Trophoblast cell (in vitro differentiated cells and primary cell): ENCODE data around the gene HLA-E.

Source experiments
- DNase-seq, 2 donors: peaks; one replicate each; pipeline ENCODE4 v3.0.0-alpha.2; 2016
- H2AFZ ChIP-seq: 2 replicates; pipeline ENCODE4 v1.6.1; 2013; ENCODE audit warnings: low read length, moderate library complexity, mild to moderate bottlenecking; ENCODE audit not compliant: insufficient read depth, poor library complexity
- H2AK5ac ChIP-seq: 2 replicates; pipeline ENCODE4 v1.6.1; 2013; ENCODE audit warnings: mild to moderate bottlenecking, low read length
- H2BK120ac ChIP-seq: 2 replicates; pipeline ENCODE4 v1.6.1; 2013; ENCODE audit warnings: low read length, mild to moderate bottlenecking, moderate library complexity; ENCODE audit not compliant: insufficient read depth, poor library complexity
- H2BK12ac ChIP-seq: 2 replicates; pipeline ENCODE4 v1.6.1; 2013; ENCODE audit warnings: mild to moderate bottlenecking, low read length, moderate library complexity
- H2BK5ac ChIP-seq: 2 replicates; pipeline ENCODE4 v1.6.1; 2013; ENCODE audit warnings: low read length, low read depth, moderate library complexity, mild to moderate bottlenecking; ENCODE audit not compliant: poor library complexity
- H3K14ac ChIP-seq: 2 replicates; pipeline ENCODE4 v1.6.1; 2013; ENCODE audit warnings: mild to moderate bottlenecking, low read length
- H3K18ac ChIP-seq: 2 replicates; pipeline ENCODE4 v1.6.1; 2013; ENCODE audit warnings: mild to moderate bottlenecking, low read length
- H3K23ac ChIP-seq: 2 replicates; pipeline ENCODE4 v1.6.1; 2013; ENCODE audit warnings: low read length
- H3K27ac ChIP-seq: 2 replicates; pipeline ENCODE4 v1.5.1; 2013; ENCODE audit warnings: low read depth, mild to moderate bottlenecking, inconsistent platforms, low read length, moderate library complexity
- H3K27me3 ChIP-seq: 2 replicates; pipeline ENCODE4 v1.6.1; 2013; ENCODE audit warnings: inconsistent platforms, mild to moderate bottlenecking, low read length, moderate library complexity; ENCODE audit not compliant: insufficient read depth
- H3K36me3 ChIP-seq, 2 experiments: 1 replicate in 1 of 2; 2 replicates in 1 of 2; pipeline ENCODE4 v1.6.1; 2013; ENCODE audit warnings: low read length in 2 of 2, mild to moderate bottlenecking in 2 of 2, moderate library complexity in 1 of 2; ENCODE audit not compliant: insufficient read depth in 2 of 2, control insufficient read depth in 1 of 2
- H3K4ac ChIP-seq: 2 replicates; pipeline ENCODE4 v1.6.1; 2013; ENCODE audit warnings: low read depth, mild to moderate bottlenecking, low read length, moderate library complexity
- H3K4me1 ChIP-seq, 2 experiments: 1 replicate in 1 of 2; 2 replicates in 1 of 2; pipeline ENCODE4 v1.6.1; 2013; ENCODE audit warnings: low read length in 2 of 2, mild to moderate bottlenecking in 2 of 2, moderate library complexity in 1 of 2; ENCODE audit not compliant: insufficient read depth in 2 of 2, control insufficient read depth in 1 of 2
- H3K4me2 ChIP-seq: 2 replicates; pipeline ENCODE4 v1.6.1; 2013; ENCODE audit warnings: inconsistent platforms, mild to moderate bottlenecking, low read length, moderate library complexity
- H3K4me3 ChIP-seq: 2 replicates; pipeline ENCODE4 v1.5.1; 2013; ENCODE audit warnings: mild to moderate bottlenecking, low read depth, low read length, inconsistent platforms
- H3K79me1 ChIP-seq: one replicate; pipeline ENCODE4 v1.6.1; 2013; ENCODE audit warnings: low read length
- H3K79me2 ChIP-seq: 2 replicates; pipeline ENCODE4 v1.6.1; 2013; ENCODE audit warnings: low read length, mild to moderate bottlenecking; ENCODE audit not compliant: control insufficient read depth, insufficient read depth, poor library complexity
- H3K9ac ChIP-seq: 2 replicates; pipeline ENCODE4 v1.6.1; 2013; ENCODE audit warnings: mild to moderate bottlenecking, low read length
- H3K9me3 ChIP-seq: 2 replicates; pipeline ENCODE4 v1.6.1; 2013; ENCODE audit warnings: low read depth, mild to moderate bottlenecking, control low read depth, inconsistent platforms, low read length; ENCODE audit not compliant: insufficient read depth
- H4K12ac ChIP-seq: 2 replicates; pipeline ENCODE4 v1.6.1; 2013; ENCODE audit warnings: low read depth, mild to moderate bottlenecking, low read length, moderate library complexity
- H4K8ac ChIP-seq: 2 replicates; pipeline ENCODE4 v1.6.1; 2013; ENCODE audit warnings: low read depth, mild to moderate bottlenecking, low read length, moderate library complexity
- H4K91ac ChIP-seq: one replicate; pipeline ENCODE4 v1.6.1; 2013; ENCODE audit warnings: low read depth, mild to moderate bottlenecking, low read length, moderate library complexity
- WGBS: extraction: QIAGEN DNeasy Blood & Tissue Kit; methylation state at CpG from one replicate; pipeline ENCODE4 v1.1.7; 2013; ENCODE audit warnings: missing lambda C conversion rate; ENCODE audit not compliant: insufficient read length, insufficient coverage; ENCODE audit errors: extremely low coverage; 5-methylcytosine and 5-hydroxymethylcytosine counted together

The HLA-E gene

GRCh38 chr6:30446259-30446658 is 43.0 kb upstream of the HLA-E start:
- Histone ChIP-seq H4K8ac (no peak overlapping the region), H3K79me1 (no peaks in the 10 kb centered on the region), H2AFZ (no peak overlapping the region), H3K9me3 (no peaks in the 10 kb centered on the region), H3K4ac (no peak overlapping the region), H2BK120ac (no peak overlapping the region), H3K79me2 (no peaks in the 10 kb centered on the region), H4K12ac (no peak overlapping the region), H3K27me3 (peaks cover 5% of the 10 kb centered on the region), H3K14ac (no peak overlapping the region), H3K4me3 (no peak overlapping the region), H4K91ac (no peak overlapping the region), H2BK12ac (no peak overlapping the region), H2AK5ac (no peak overlapping the region), H3K9ac (no peak overlapping the region), H3K4me1 (peaks cover 0 to 4% of the 10 kb centered on the region in 2 experiments), H3K23ac (no peak overlapping the region), H3K18ac (no peak overlapping the region), H2BK5ac (no peak overlapping the region), H3K4me2 (no peak overlapping the region), H3K27ac (no peak overlapping the region), H3K36me3 (no peaks in the 10 kb centered on the region)
- WGBS, result no CpG with 5 or more reads among the region's 2 CpGs
- no peak for DNase-seq

GRCh38 chr6:30447237-30447636 is 42.1 kb upstream of the HLA-E start:
- Histone ChIP-seq H3K4me3 (no peak overlapping the region), H2AFZ (no peak overlapping the region), H3K27ac (no peak overlapping the region), H3K27me3 (peaks cover 8% of the 10 kb centered on the region), H4K12ac (no peak overlapping the region), H2AK5ac (no peak overlapping the region), H3K4me1 (peaks cover 0 to 4% of the 10 kb centered on the region in 2 experiments), H3K9ac (no peak overlapping the region), H4K91ac (no peak overlapping the region), H3K4ac (no peak overlapping the region), H3K18ac (no peak overlapping the region), H3K36me3 (no peaks in the 10 kb centered on the region), H3K9me3 (no peaks in the 10 kb centered on the region), H2BK120ac (no peak overlapping the region), H4K8ac (no peak overlapping the region), H3K79me2 (no peaks in the 10 kb centered on the region), H3K14ac (no peak overlapping the region), H2BK12ac (no peak overlapping the region), H3K23ac (no peak overlapping the region), H3K79me1 (no peaks in the 10 kb centered on the region), H2BK5ac (no peak overlapping the region), H3K4me2 (no peak overlapping the region)
- no CpG with 5 or more reads among the region's 2 CpGs for WGBS
- DNase-seq, result peak in 1 of 2 donors; percentile 36

GRCh38 chr6:30450548-30450908 is 38.8 kb upstream of the HLA-E start:
- Histone ChIP-seq H2BK120ac (no peak overlapping the region), H3K27me3 (peaks cover 8% of the 10 kb centered on the region), H3K4me3 (no peak overlapping the region), H4K12ac (no peak overlapping the region), H3K27ac (no peak overlapping the region), H3K79me1 (no peaks in the 10 kb centered on the region), H2AK5ac (no peak overlapping the region), H3K79me2 (no peaks in the 10 kb centered on the region), H3K36me3 (no peaks in the 10 kb centered on the region), H3K4me1 (no peaks in the 10 kb centered on the region), H4K91ac (no peak overlapping the region), H2BK5ac (no peak overlapping the region), H3K9ac (no peak overlapping the region), H3K4me2 (no peak overlapping the region), H2AFZ (no peak overlapping the region), H3K14ac (no peak overlapping the region), H2BK12ac (no peak overlapping the region), H4K8ac (no peak overlapping the region), H3K4ac (no peak overlapping the region), H3K18ac (no peak overlapping the region), H3K23ac (no peak overlapping the region), H3K9me3 (no peaks in the 10 kb centered on the region)
- DNase-seq, result no peak
- no CpG with 5 or more reads among the region's 9 CpGs for WGBS

- no peak overlapping the region for H2AK5ac ChIP-seq
- H4K8ac ChIP-seq, result no peak overlapping the region
- no peak overlapping the region for H3K18ac ChIP-seq
- no peak overlapping the region for H3K14ac ChIP-seq
- no peak overlapping the region for H2BK120ac ChIP-seq
- H3K27ac ChIP-seq, result no peak overlapping the region
- H3K4ac ChIP-seq, result no peak overlapping the region
- no peaks in the 10 kb centered on the region for H3K79me1 ChIP-seq
- H2AFZ ChIP-seq, result no peak overlapping the region
- no peak overlapping the region for H2BK5ac ChIP-seq
- no peak overlapping the region for H3K23ac ChIP-seq
- H4K91ac ChIP-seq, result no peak overlapping the region
- no CpG with 5 or more reads among the region's 55 CpGs for WGBS
- DNase-seq, result peak in 1 of 2 donors; percentile 42
- no peak overlapping the region for H4K12ac ChIP-seq
- no peaks in the 10 kb centered on the region for H3K9me3 ChIP-seq
- H3K4me3 ChIP-seq, result no peak overlapping the region
- no peak overlapping the region for H3K4me2 ChIP-seq
- peaks cover 8% of the 10 kb centered on the region for H3K27me3 ChIP-seq
- H3K9ac ChIP-seq, result no peak overlapping the region
- H3K36me3 ChIP-seq, result no peaks in the 10 kb centered on the region
- no peak overlapping the region for H2BK12ac ChIP-seq
- no peaks in the 10 kb centered on the region for H3K4me1 ChIP-seq
- no peaks in the 10 kb centered on the region for H3K79me2 ChIP-seq
Observed at GRCh38 chr6:30450909-30451841, 38.1 kb upstream of the HLA-E start.
